AG09309 (cell line): ENCODE measurements around the gene NLRP3.

Experiments
- DNase-seq: peaks from one replicate; pipeline ENCODE4 v3.0.0-alpha.2; 2010; ENCODE audit warnings: low read depth
- H3K4me3 ChIP-seq: 2 replicates; pipeline ENCODE4 v1.5.1; 2011; ENCODE audit warnings: mild to moderate bottlenecking, low read depth, low read length, moderate library complexity; ENCODE audit not compliant: control insufficient read depth
- TF ChIP-seq, protein P1 (sequence below): IDR thresholded peaks from 2 replicates; pipeline ENCODE4 v1.5.1; 2011; ENCODE audit warnings: mild to moderate bottlenecking, low read depth, low read length, inconsistent platforms; ENCODE audit not compliant: insufficient read depth, control insufficient read depth; ENCODE audit errors: missing control alignments

Gene NLRP3

DNA sequence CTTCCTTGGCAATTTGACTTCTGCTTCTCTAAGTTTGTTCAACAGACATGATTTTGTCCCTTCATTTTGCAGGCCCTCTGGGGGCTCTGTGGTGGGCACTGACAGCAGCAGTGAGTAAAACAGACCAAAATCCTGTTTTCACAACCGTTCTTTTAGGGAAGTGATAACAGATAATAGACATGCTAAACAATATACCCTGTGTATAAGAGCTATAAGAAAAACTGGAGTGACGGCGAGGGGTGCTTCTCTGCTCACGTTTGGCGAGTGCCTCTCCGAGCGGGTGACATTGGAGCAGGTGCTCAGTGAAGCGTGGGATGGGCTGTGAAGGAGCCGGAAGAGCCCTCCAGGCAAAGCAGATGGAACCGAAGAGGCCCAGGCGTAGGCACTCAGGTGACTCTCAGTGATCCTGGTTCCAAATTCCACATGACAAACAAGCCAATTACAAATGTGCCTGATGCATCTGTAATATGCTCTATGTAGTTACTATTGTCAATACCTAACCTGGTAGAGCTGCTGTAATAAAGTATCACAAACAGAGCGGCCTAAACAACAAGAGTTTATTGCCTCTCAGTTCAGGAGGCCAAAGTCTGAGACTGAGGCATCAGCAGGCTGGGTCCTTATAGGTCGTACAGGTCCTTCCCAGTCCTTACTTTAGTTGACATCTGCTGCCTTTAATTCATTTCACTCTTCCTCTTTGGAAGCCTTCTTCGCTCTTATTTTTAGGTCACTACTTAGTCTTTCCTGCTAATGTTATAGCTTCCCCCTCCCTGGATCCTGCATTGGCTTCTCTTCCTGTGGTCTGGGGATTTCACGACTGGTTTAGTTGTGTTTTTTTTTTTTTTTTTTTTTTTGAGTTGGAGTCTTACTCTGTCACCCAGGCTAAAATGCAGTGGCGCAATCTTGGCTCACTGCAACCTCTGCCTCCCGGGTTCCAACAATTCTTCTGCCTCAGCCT, 21.9 kb downstream of the NLRP3 start:
- H3K4me3 ChIP-seq, result no peak overlapping the region
- no peak for DNase-seq
- TF ChIP-seq, protein P1, sequence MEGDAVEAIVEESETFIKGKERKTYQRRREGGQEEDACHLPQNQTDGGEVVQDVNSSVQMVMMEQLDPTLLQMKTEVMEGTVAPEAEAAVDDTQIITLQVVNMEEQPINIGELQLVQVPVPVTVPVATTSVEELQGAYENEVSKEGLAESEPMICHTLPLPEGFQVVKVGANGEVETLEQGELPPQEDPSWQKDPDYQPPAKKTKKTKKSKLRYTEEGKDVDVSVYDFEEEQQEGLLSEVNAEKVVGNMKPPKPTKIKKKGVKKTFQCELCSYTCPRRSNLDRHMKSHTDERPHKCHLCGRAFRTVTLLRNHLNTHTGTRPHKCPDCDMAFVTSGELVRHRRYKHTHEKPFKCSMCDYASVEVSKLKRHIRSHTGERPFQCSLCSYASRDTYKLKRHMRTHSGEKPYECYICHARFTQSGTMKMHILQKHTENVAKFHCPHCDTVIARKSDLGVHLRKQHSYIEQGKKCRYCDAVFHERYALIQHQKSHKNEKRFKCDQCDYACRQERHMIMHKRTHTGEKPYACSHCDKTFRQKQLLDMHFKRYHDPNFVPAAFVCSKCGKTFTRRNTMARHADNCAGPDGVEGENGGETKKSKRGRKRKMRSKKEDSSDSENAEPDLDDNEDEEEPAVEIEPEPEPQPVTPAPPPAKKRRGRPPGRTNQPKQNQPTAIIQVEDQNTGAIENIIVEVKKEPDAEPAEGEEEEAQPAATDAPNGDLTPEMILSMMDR, result no peak

DNA sequence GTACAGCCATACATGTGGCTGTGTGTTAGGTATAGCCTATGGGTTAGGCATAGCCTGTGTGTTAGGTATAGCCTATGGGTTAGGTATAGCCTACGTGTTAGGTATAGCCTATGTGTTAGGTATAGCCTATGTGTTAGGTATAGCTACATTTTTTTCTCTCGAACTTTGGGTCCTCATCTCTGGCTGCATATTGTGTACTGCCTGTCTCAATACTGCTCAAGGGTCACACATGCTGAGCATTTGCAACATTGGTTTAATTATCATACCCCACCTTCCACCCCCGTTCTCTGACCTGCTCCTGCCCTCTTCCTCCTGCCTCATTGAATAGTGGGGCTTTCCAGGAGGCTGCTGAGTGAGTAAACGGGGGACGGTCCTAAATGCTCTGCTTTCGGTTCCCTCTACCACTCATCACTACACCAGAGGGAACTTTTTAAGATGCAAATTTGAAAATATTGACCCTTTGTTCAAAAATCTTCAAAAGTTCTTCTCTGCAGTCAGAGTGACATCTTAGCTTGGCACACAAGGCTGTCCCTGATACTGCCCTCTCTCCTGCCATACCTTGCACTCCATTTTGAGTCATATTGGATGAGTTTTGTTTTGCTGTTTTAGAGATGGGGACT, 24.1 kb downstream of the NLRP3 start:
- no peak overlapping the region for H3K4me3 ChIP-seq
- TF ChIP-seq, protein P1, result no peak
- no peak for DNase-seq

DNA sequence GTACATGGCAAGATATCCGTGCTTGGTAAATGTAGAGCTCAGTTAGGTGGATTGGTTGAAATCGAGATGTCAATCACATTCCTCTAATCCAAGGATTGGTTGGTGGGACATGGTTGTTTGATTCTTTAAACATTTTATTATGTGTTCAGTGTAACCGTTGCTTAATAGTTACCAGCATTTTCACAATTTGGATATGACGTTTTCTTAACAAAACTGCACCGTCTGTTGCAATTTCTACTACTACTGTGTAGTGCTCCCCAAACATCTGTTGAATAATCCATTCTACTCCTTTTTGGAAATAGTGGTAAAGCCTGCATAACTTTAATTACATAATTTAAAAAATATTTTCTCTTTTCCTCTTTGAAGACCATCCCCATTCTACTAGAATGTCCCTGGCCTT, 25.6 kb downstream of the NLRP3 start:
- no peak for DNase-seq
- TF ChIP-seq, protein P1, result no peak
- no peak overlapping the region for H3K4me3 ChIP-seq

DNA sequence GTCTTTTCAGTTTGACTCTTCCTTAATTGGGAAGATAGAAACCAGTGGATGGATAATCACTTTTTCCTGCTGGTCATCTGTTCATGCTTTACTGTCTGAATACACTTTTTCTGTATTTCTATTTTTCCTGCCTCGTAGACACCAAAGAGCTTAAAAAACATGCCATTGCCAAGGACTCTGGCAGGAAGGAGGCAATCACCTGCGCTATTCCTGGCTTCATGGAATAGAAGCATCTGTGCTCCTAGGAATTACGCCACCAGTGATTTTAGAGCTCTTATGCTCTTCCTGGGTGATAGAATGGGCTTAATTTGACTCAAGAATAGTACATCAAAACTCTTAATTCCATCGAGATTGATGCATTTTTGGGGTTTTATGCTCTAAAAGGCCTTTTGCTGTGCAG, 26.2 kb downstream of the NLRP3 start:
- H3K4me3 ChIP-seq, result no peak overlapping the region
- no peak for DNase-seq
- TF ChIP-seq, protein P1, result no peak

DNA sequence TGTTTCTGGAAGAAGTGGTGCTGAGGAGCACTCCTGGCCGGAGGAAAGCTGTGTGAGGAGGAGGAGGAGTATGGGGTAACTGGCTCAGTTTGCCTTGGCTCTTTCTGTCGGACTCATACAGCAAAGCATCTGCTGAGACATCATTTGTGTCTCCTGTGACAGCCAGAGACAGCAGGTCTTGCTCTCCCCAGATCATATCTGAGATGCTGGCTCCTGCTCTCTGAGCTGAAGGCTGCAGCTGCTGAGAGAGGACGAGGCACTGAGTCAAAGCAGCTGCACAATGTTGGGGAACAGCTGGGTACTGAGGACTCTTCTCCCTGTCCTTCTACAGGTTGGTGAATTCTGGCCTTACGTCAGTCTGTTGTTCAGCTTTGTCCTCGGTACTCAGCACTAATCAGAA, 27.7 kb downstream of the NLRP3 start:
- no peak for DNase-seq
- TF ChIP-seq, protein P1, result no peak
- H3K4me3 ChIP-seq, result no peak overlapping the region

DNA sequence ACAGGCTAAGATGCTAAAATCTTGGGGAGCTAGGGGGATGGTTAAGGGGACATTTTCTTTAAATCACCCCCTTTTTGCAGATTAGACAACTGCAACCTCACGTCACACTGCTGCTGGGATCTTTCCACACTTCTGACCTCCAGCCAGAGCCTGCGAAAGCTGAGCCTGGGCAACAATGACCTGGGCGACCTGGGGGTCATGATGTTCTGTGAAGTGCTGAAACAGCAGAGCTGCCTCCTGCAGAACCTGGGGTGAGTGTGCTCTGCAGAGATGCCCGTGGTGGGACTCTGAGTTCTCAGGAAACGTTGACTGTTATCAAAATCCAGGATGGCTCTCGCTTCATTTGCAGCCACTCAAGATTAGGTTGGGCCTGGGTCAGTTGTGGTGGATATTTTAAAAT, 28.6 kb downstream of the NLRP3 start:
- DNase-seq, result no peak

More for the DNA sequence above, 28.6 kb downstream of the NLRP3 start:
- H3K4me3 ChIP-seq, result no peak overlapping the region
- TF ChIP-seq, protein P1, result no peak
